ENCODE results near the gene HNRNPCL1.

- TF ChIP-seq CTCF (IDR thresholded peaks at IDR 0.05), result no peak
- no peak for TF ChIP-seq POLR2A (IDR thresholded peaks at IDR 0.05)
Observed at GRCh38 chr1:12799730-12800129, 48.8 kb downstream of the HNRNPCL1 start.

Data from thyroid gland (tissue), 4 donors.